ENCODE results near the gene MVB12A.

DNA sequence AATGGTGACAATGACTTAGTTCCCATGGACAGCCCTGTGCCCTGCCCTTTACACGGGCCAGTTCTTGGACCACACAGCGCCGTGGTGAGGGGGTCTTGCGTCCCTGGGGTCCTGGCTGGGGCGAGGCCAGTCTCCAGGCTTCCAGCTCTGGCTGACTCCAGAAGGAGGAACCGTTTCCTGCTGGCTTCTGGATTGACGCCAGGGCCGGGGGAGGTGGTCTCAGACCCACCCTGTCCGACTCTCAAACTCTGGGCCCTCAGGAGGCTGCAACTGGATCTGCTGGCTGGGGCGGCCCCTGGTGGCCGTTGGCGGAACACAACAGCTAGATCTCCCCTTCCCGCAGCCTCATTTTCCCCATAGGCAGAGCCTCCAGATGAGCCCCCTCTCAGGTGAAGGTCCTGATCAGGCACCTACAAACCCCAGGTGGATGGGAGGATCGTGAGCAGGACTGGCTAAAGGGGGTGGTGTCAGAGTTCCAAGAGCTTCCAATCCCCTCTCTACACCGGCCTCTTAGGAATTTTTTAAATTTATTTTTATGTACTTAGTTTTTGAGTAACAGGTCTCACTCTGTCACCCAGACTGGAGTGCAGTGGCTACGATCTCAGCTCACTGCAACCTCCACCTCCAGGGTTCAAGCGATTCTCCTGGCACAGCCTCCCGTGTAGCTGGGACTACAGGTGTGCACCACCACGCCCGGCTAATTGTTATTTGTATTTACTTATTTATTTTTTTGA lies 33.8 kb upstream of the MVB12A start:
- TF ChIP-seq EZH2phosphoT487 (IDR thresholded peaks at IDR 0.05; ENCODE audit: insufficient read depth, low read depth): no peak
- TF ChIP-seq EZH2 (IDR thresholded peaks at IDR 0.05; ENCODE audit: insufficient read depth, poor library complexity, severe bottlenecking): no peak

Data from GM23248 (cell line).